Smooth muscle cell (in vitro differentiated cells): ENCODE results near the gene RRAS2. TPM values are rescaled to one million over a fixed set of nuclear protein-coding genes. Genes with fewer than 3 reads are reported as not detected.

ENCODE experiments used
- DNase-seq: peaks from one replicate; lab custom pipeline; 2025; ENCODE audit not compliant: unreplicated experiment; lab: John Stamatoyannopoulos, UW
- H2AFZ ChIP-seq: fragments of 200-600 bp; sonication (generic); 2 replicates; pipeline ENCODE4 v1.6.0; 2016; ENCODE audit warnings: antibody characterized with exemption, low read depth, mild to moderate bottlenecking
- H3F3A ChIP-seq: fragments of 200-600 bp; sonication (generic); 2 replicates; pipeline ENCODE4 v1.6.0; 2017; ENCODE audit warnings: antibody characterized with exemption, low read depth
- H3K27ac ChIP-seq: fragments of 200-600 bp; sonication (generic); 2 replicates; pipeline ENCODE4 v1.5.1; 2016; ENCODE audit warnings: low read depth, mild to moderate bottlenecking
- H3K27me3 ChIP-seq: fragments of 200-600 bp; sonication (generic); 2 replicates; pipeline ENCODE4 v1.6.1; 2016; ENCODE audit warnings: low read depth, mild to moderate bottlenecking
- H3K36me3 ChIP-seq: fragments of 200-600 bp; sonication (generic); 2 replicates; pipeline ENCODE4 v1.5.1; 2016; ENCODE audit warnings: low read depth
- H3K4me1 ChIP-seq: fragments of 200-600 bp; sonication (generic); 2 replicates; pipeline ENCODE4 v1.5.1; 2016; ENCODE audit warnings: low read depth
- H3K4me2 ChIP-seq: fragments of 200-600 bp; sonication (generic); 2 replicates; pipeline ENCODE4 v1.6.0; 2016; ENCODE audit warnings: mild to moderate bottlenecking
- H3K4me3 ChIP-seq: fragments of 200-600 bp; sonication (generic); 2 replicates; pipeline ENCODE4 v1.5.1; 2016; ENCODE audit warnings: mild to moderate bottlenecking
- H3K79me2 ChIP-seq: fragments of 200-600 bp; sonication (generic); 2 replicates; pipeline ENCODE4 v1.6.0; 2016; ENCODE audit warnings: low read depth, mild to moderate bottlenecking
- H3K9ac ChIP-seq: fragments of 200-600 bp; sonication (generic); 2 replicates; pipeline ENCODE4 v1.6.0; 2016; ENCODE audit warnings: low read depth
- H3K9me3 ChIP-seq: fragments of 200-600 bp; sonication (generic); replicated peaks from 2 replicates; pipeline ENCODE4 v1.5.1; 2016; ENCODE audit warnings: low read depth
- H4K20me1 ChIP-seq: fragments of 200-600 bp; sonication (generic); 2 replicates; pipeline ENCODE4 v1.6.0; 2016; ENCODE audit warnings: low read depth
- CTCF ChIP-seq: fragments of 200-600 bp; sonication (generic); IDR thresholded peaks from 2 replicates; pipeline ENCODE4 v1.5.1; 2017; ENCODE audit warnings: borderline replicate concordance, mild to moderate bottlenecking, antibody characterized with exemption; ENCODE audit not compliant: insufficient read depth, poor library complexity, severe bottlenecking
- WGBS: methylation state at CpG from one replicate; pipeline ENCODE4 v1.1.7; 2016; ENCODE audit warnings: low lambda C conversion rate; 5-methylcytosine and 5-hydroxymethylcytosine counted together
- polyA plus RNA-seq: library from polyadenylated mRNA; unstranded; fragments of >200 nt; fragmentation: Nextera tagmentation; extraction: Ambion mirVana; gene quantifications from 2 replicates; pipeline ENCODE4 v1.2.1, GENCODE V29; 2016
- total RNA-seq: library from RNA; depleted of rRNA; stranded (reverse); fragments of >200 nt; gene quantifications from 2 replicates; pipeline ENCODE4 v1.2.3, GENCODE V29; 2014

The RRAS2 gene
- total and polyA plus RNA-seq, 2 experiments from 2014 or later: 27.3 to 53.6 TPM

GRCh38 chr11:14399087-14399486 is 40.1 kb upstream of the RRAS2 start:
- no peaks in the 10 kb centered on the region for H3K36me3 ChIP-seq
- TF ChIP-seq CTCF: no peak
- H4K20me1 ChIP-seq: no peaks in the 10 kb centered on the region
- H3K9ac ChIP-seq: no peak overlapping the region
- H3F3A ChIP-seq: no peaks in the 10 kb centered on the region
- H2AFZ ChIP-seq: no peak overlapping the region
- H3K79me2 ChIP-seq: no peaks in the 10 kb centered on the region
- WGBS: 84% methylated on average over 1 of the region's 1 CpG
- no peak for DNase-seq
- H3K27me3 ChIP-seq: peaks cover 16% of the 10 kb centered on the region
- no peaks in the 10 kb centered on the region for H3K9me3 ChIP-seq
- no peak overlapping the region for H3K4me3 ChIP-seq
- no peak overlapping the region for H3K4me2 ChIP-seq
- no peaks in the 10 kb centered on the region for H3K4me1 ChIP-seq
- no peak overlapping the region for H3K27ac ChIP-seq

- Histone ChIP-seq H3K4me2 (no peak overlapping the region), H3K9me3 (no peaks in the 10 kb centered on the region), H3F3A (no peaks in the 10 kb centered on the region), H3K9ac (no peak overlapping the region), H3K4me1 (no peaks in the 10 kb centered on the region), H2AFZ (no peak overlapping the region), H3K27ac (no peak overlapping the region), H3K4me3 (no peak overlapping the region), H3K36me3 (no peaks in the 10 kb centered on the region), H3K27me3 (peaks cover 16% of the 10 kb centered on the region), H4K20me1 (no peaks in the 10 kb centered on the region), H3K79me2 (no peaks in the 10 kb centered on the region)
- DNase-seq: no peak
- TF ChIP-seq CTCF: no peak
Measured at GRCh38 chr11:14396273-14396672, 37.3 kb upstream of the RRAS2 start.

- DNase-seq: no peak
- WGBS: 93% methylated on average over 6 of the region's 6 CpGs
- no peak overlapping the region for H3K27ac ChIP-seq
- no peak overlapping the region for H3K4me3 ChIP-seq
- H3K36me3 ChIP-seq: no peaks in the 10 kb centered on the region
- no peaks in the 10 kb centered on the region for H4K20me1 ChIP-seq
- TF ChIP-seq CTCF: no peak
- H3K4me1 ChIP-seq: no peaks in the 10 kb centered on the region
- H2AFZ ChIP-seq: no peak overlapping the region
- H3F3A ChIP-seq: no peaks in the 10 kb centered on the region
- no peaks in the 10 kb centered on the region for H3K79me2 ChIP-seq
- H3K9ac ChIP-seq: no peak overlapping the region
- no peaks in the 10 kb centered on the region for H3K9me3 ChIP-seq
- no peak overlapping the region for H3K4me2 ChIP-seq
- H3K27me3 ChIP-seq: peaks cover 10% of the 10 kb centered on the region
Measured at GRCh38 chr11:14393889-14394288, 34.9 kb upstream of the RRAS2 start.

- 95% methylated on average over 5 of the region's 5 CpGs for WGBS
- Histone ChIP-seq H3K4me1 (no peaks in the 10 kb centered on the region), H3F3A (no peaks in the 10 kb centered on the region), H3K79me2 (no peaks in the 10 kb centered on the region), H3K27me3 (peaks cover 4% of the 10 kb centered on the region), H3K27ac (no peak overlapping the region), H2AFZ (no peak overlapping the region), H3K4me2 (no peak overlapping the region), H4K20me1 (no peaks in the 10 kb centered on the region), H3K4me3 (no peak overlapping the region), H3K9ac (no peak overlapping the region), H3K36me3 (no peaks in the 10 kb centered on the region), H3K9me3 (no peaks in the 10 kb centered on the region)
- DNase-seq: no peak
- no peak for TF ChIP-seq CTCF
Measured at GRCh38 chr11:14393129-14393528, 34.1 kb upstream of the RRAS2 start.
